ENCODE results near the gene CREB3L1.
A peak's percentile ranks its signal among the peaks of the same experiment; 100 is the strongest.

The CREB3L1 gene

GRCh38 chr11:46277622-46278386 is at the start of gene CREB3L1:
TSS of gene CREB3L1 (plus strand) at chr11:46277662. CDS start at chr11:46278112, 450 bp downstream.
- no peak for DNase-seq

GRCh38 chr11:46229230-46229629 is 48.2 kb upstream of the CREB3L1 start:
- no peak for DNase-seq

GRCh38 chr11:46234311-46234710 is 43.2 kb upstream of the CREB3L1 start:
- no peak for DNase-seq

GRCh38 chr11:46235777-46236688 is 41.4 kb upstream of the CREB3L1 start:
- no peak for DNase-seq

- DNase-seq: no peak
Observed at GRCh38 chr11:46236918-46237247, 40.6 kb upstream of the CREB3L1 start.

GRCh38 chr11:46237248-46238077 is 40.0 kb upstream of the CREB3L1 start:
- DNase-seq: peak; percentile 28

- peak; percentile 28 for DNase-seq
Observed at GRCh38 chr11:46238078-46238966, 39.1 kb upstream of the CREB3L1 start.

- DNase-seq: peak; percentile 78
Observed at GRCh38 chr11:46238967-46239800, 38.3 kb upstream of the CREB3L1 start.

- peak; percentile 65 for DNase-seq
Observed at GRCh38 chr11:46239801-46240061, 37.7 kb upstream of the CREB3L1 start.

GRCh38 chr11:46240371-46240770 is 37.1 kb upstream of the CREB3L1 start:
- DNase-seq: no peak

- no peak for DNase-seq
Observed at GRCh38 chr11:46240861-46241260, 36.6 kb upstream of the CREB3L1 start.

- no peak for DNase-seq
Observed at GRCh38 chr11:46242041-46242951, 35.2 kb upstream of the CREB3L1 start.

GRCh38 chr11:46242952-46243795 is 34.3 kb upstream of the CREB3L1 start:
- peak; percentile 94 for DNase-seq

GRCh38 chr11:46243796-46244109 is 33.7 kb upstream of the CREB3L1 start:
- DNase-seq: no peak

- no peak for DNase-seq
Observed at GRCh38 chr11:46246521-46246920, 30.9 kb upstream of the CREB3L1 start.

- no peak for DNase-seq
Observed at GRCh38 chr11:46247090-46247489, 30.4 kb upstream of the CREB3L1 start.

GRCh38 chr11:46247659-46248058 is 29.8 kb upstream of the CREB3L1 start:
- DNase-seq: peak; percentile 70

- no peak for DNase-seq
Observed at GRCh38 chr11:46248289-46249102, 29.0 kb upstream of the CREB3L1 start.

All from NCI-H82 (cell line).